H9 (cell line): Measurements from ENCODE around the gene SMAD7. TPM values are rescaled to one million over a fixed set of nuclear protein-coding genes. Genes with fewer than 3 reads are reported as not detected.

Source experiments
- DNase-seq: peaks from one replicate; pipeline ENCODE4 v3.0.0-alpha.2; 2017
- H2AFZ ChIP-seq: one replicate; pipeline ENCODE4 v1.6.1; 2013; ENCODE audit warnings: mild to moderate bottlenecking, low read length, control low read depth, moderate library complexity
- H2AK5ac ChIP-seq: 2 replicates; pipeline ENCODE4 v1.6.1; 2013; ENCODE audit warnings: low read length, control low read depth, mixed read lengths; ENCODE audit not compliant: insufficient read length
- H2BK120ac ChIP-seq: one replicate; pipeline ENCODE4 v1.6.1; 2013; ENCODE audit warnings: low read depth, mild to moderate bottlenecking, low read length, control low read depth, inconsistent platforms; ENCODE audit not compliant: poor library complexity, severe bottlenecking
- H2BK12ac ChIP-seq: 2 replicates; pipeline ENCODE4 v1.6.1; 2013; ENCODE audit warnings: low read length, control low read depth, mixed read lengths, low read depth; ENCODE audit not compliant: insufficient read length
- H2BK15ac ChIP-seq: 2 replicates; pipeline ENCODE4 v1.6.1; 2013; ENCODE audit warnings: low read depth, low read length, control low read depth
- H2BK20ac ChIP-seq: one replicate; pipeline ENCODE4 v1.6.1; 2013; ENCODE audit warnings: low read depth, mild to moderate bottlenecking, low read length, control low read depth, inconsistent platforms; ENCODE audit not compliant: poor library complexity, severe bottlenecking
- H2BK5ac ChIP-seq: 2 replicates; pipeline ENCODE4 v1.6.1; 2013; ENCODE audit warnings: low read length, control low read depth, mixed read lengths; ENCODE audit not compliant: insufficient read length
- H3K14ac ChIP-seq: 2 replicates; pipeline ENCODE4 v1.6.1; 2013; ENCODE audit warnings: low read length, control low read depth; ENCODE audit not compliant: insufficient read depth
- H3K18ac ChIP-seq: 2 replicates; pipeline ENCODE4 v1.6.1; 2013; ENCODE audit warnings: low read depth, mild to moderate bottlenecking, mixed read lengths, low read length, control low read depth; ENCODE audit not compliant: insufficient read length
- H3K23ac ChIP-seq: 2 replicates; pipeline ENCODE4 v1.6.1; 2013; ENCODE audit warnings: low read length, control low read depth, mixed read lengths, low read depth; ENCODE audit not compliant: insufficient read length
- H3K23me2 ChIP-seq: 2 replicates; pipeline ENCODE4 v1.6.1; 2013; ENCODE audit warnings: low read depth, mild to moderate bottlenecking, mixed read lengths, low read length, control low read depth; ENCODE audit not compliant: insufficient read length, poor library complexity, severe bottlenecking
- H3K27ac ChIP-seq: 2 replicates; pipeline ENCODE4 v1.5.1; 2013; ENCODE audit warnings: low read length, control low read depth, mixed read lengths, low read depth; ENCODE audit not compliant: insufficient read length
- H3K27me3 ChIP-seq: 2 replicates; pipeline ENCODE4 v1.6.1; 2013; ENCODE audit warnings: low read length, control low read depth, inconsistent platforms; ENCODE audit not compliant: insufficient read depth
- H3K4ac ChIP-seq: 2 replicates; pipeline ENCODE4 v1.6.1; 2013; ENCODE audit warnings: low read depth, mild to moderate bottlenecking, control low read depth, inconsistent platforms, low read length, moderate library complexity
- H3K4me1 ChIP-seq: 2 replicates; pipeline ENCODE4 v1.6.1; 2013; ENCODE audit warnings: low read length, control low read depth, inconsistent platforms; ENCODE audit not compliant: insufficient read depth
- H3K4me2 ChIP-seq: 2 replicates; pipeline ENCODE4 v1.6.1; 2013; ENCODE audit warnings: low read length, control low read depth, mixed read lengths; ENCODE audit not compliant: insufficient read length, insufficient read depth
- H3K56ac ChIP-seq: 2 replicates; pipeline ENCODE4 v1.6.1; 2013; ENCODE audit warnings: low read depth, mild to moderate bottlenecking, mixed read lengths, low read length, control low read depth; ENCODE audit not compliant: insufficient read length
- H3K79me1 ChIP-seq: 2 replicates; pipeline ENCODE4 v1.6.1; 2013; ENCODE audit warnings: low read depth, mild to moderate bottlenecking, moderate library complexity, low read length, control low read depth, inconsistent platforms; ENCODE audit not compliant: insufficient read depth, poor library complexity, severe bottlenecking
- H3K79me2 ChIP-seq: 2 replicates; pipeline ENCODE4 v1.6.1; 2013; ENCODE audit warnings: low read length, control low read depth, inconsistent platforms; ENCODE audit not compliant: insufficient read depth
- H3K9ac ChIP-seq: 2 replicates; pipeline ENCODE4 v1.6.1; 2013; ENCODE audit warnings: low read length, control low read depth, mixed read lengths; ENCODE audit not compliant: insufficient read length; ENCODE audit errors: extremely low read depth
- H3K9me3 ChIP-seq: one replicate; pipeline ENCODE4 v1.6.1; 2013; ENCODE audit warnings: low read depth, low read length, inconsistent platforms; ENCODE audit not compliant: control insufficient read depth
- H3T11ph ChIP-seq: one replicate; pipeline ENCODE4 v1.6.1; 2013; ENCODE audit warnings: mild to moderate bottlenecking, low read length, control low read depth, inconsistent platforms
- H4K20me1 ChIP-seq: one replicate; pipeline ENCODE4 v1.6.1; 2013; ENCODE audit not compliant: control insufficient read depth, insufficient read length, insufficient read depth
- H4K5ac ChIP-seq: 2 replicates; pipeline ENCODE4 v1.6.1; 2013; ENCODE audit warnings: low read depth, mild to moderate bottlenecking, mixed read lengths, low read length, control low read depth; ENCODE audit not compliant: insufficient read length
- H4K8ac ChIP-seq: replicated peaks from 2 replicates; pipeline ENCODE4 v1.6.1; 2013; ENCODE audit warnings: low read length, control low read depth, mixed read lengths, low read depth; ENCODE audit not compliant: insufficient read length
- H4K91ac ChIP-seq: 2 replicates; pipeline ENCODE4 v1.6.1; 2013; ENCODE audit warnings: low read depth, mild to moderate bottlenecking, moderate library complexity, mixed read lengths, low read length, control low read depth; ENCODE audit not compliant: insufficient read length
- H3K27ac Mint-ChIP-seq, 3 experiments: 2 replicates in 2 of 3; 3 replicates in 1 of 3; pipeline ENCODE4 v1.8.0; 2020 to 2021; ENCODE audit warnings: mixed read lengths in 3 of 3, mild to moderate bottlenecking in 1 of 3, moderate library complexity in 1 of 3
- H3K27me3 Mint-ChIP-seq: 2 replicates; pipeline ENCODE4 v1.8.0; 2021; ENCODE audit warnings: low read depth, mild to moderate bottlenecking, moderate library complexity, mixed read lengths
- H3K36me3 Mint-ChIP-seq, 3 experiments: 2 replicates in 2 of 3; 3 replicates in 1 of 3; pipeline ENCODE4 v1.8.0; 2020 to 2021; ENCODE audit warnings: low read depth in 3 of 3, mixed read lengths in 3 of 3; ENCODE audit not compliant: insufficient read depth in 1 of 3
- H3K4me1 Mint-ChIP-seq, 2 experiments: 2 replicates each; pipeline ENCODE4 v1.8.0; 2020; ENCODE audit warnings: mixed read lengths in 2 of 2
- H3K4me3 Mint-ChIP-seq, 2 experiments: 2 replicates in 1 of 2; 3 replicates in 1 of 2; pipeline ENCODE4 v1.8.0; 2020 to 2021; ENCODE audit warnings: mild to moderate bottlenecking in 2 of 2, mixed read lengths in 2 of 2, moderate library complexity in 1 of 2
- H3K9me3 Mint-ChIP-seq, 2 experiments: 2 replicates in 1 of 2; 3 replicates in 1 of 2; pipeline ENCODE4 v1.8.0; 2020; ENCODE audit warnings: mild to moderate bottlenecking in 2 of 2, mixed read lengths in 2 of 2, moderate library complexity in 1 of 2
- CTCF ChIP-seq: fragments of 200-600 bp; sonication (generic); conservative IDR thresholded peaks from 3 replicates; pipeline ENCODE4 v1.8.0; 2021; ENCODE audit warnings: antibody characterized with exemption, mild to moderate bottlenecking
- WGBS: extraction: QIAGEN DNeasy Blood & Tissue Kit; methylation state at CpG from one replicate; pipeline ENCODE4 v1.1.7; 2013; ENCODE audit warnings: missing lambda C conversion rate, low lambda C conversion rate, mixed read lengths; ENCODE audit not compliant: insufficient read length; ENCODE audit errors: extremely low coverage; 5-methylcytosine and 5-hydroxymethylcytosine counted together
- total RNA-seq: library from RNA; stranded (reverse); gene quantifications from 2 replicates; pipeline ENCODE4 v1.2.1, GENCODE V29; 2021

Gene SMAD7
- total RNA-seq, 1 experiment from 2014 or later, result 27.7 TPM

GRCh38 chr18:48920408-48921038, 30.2 kb downstream of the SMAD7 start:
- no peaks in the 10 kb centered on the region for H3K9me3 ChIP-seq
- no peak overlapping the region for H4K5ac ChIP-seq
- no peak overlapping the region for H2AFZ ChIP-seq
- H3K9ac ChIP-seq, result no peak overlapping the region
- no peaks in the 10 kb centered on the region for H3K9me3 Mint-ChIP-seq
- H3K79me1 ChIP-seq, result no peaks in the 10 kb centered on the region
- no peak overlapping the region for H3K4ac ChIP-seq
- no peak overlapping the region for H4K8ac ChIP-seq
- H4K20me1 ChIP-seq, result no peaks in the 10 kb centered on the region
- H2BK5ac ChIP-seq, result no peak overlapping the region
- no peak overlapping the region for H2AK5ac ChIP-seq
- H3K4me2 ChIP-seq, result no peak overlapping the region
- no peak overlapping the region for H2BK12ac ChIP-seq
- no peak overlapping the region for H2BK15ac ChIP-seq
- H3K27me3 Mint-ChIP-seq, result no peaks in the 10 kb centered on the region; the same call in 1 of the 2 replicates
- no peak overlapping the region for H3T11ph ChIP-seq
- H2BK20ac ChIP-seq, result no peak overlapping the region
- peak; percentile 28 for DNase-seq
- no peaks in the 10 kb centered on the region for H3K27me3 ChIP-seq
- no peak overlapping the region for H3K56ac ChIP-seq
- H3K27ac ChIP-seq, result no peak overlapping the region
- H3K27ac Mint-ChIP-seq, result peak overlapping the region; percentile 22 to 64 (median 26); a peak in 4 of 7 replicates
- H3K23ac ChIP-seq, result no peak overlapping the region
- no peak overlapping the region for H4K91ac ChIP-seq
- no CpG with 5 or more reads among the region's 16 CpGs for WGBS
- H3K79me2 ChIP-seq, result peaks cover 10% of the 10 kb centered on the region; the same call in 1 of the 2 replicates
- no peak for TF ChIP-seq CTCF
- H3K23me2 ChIP-seq, result no peaks in the 10 kb centered on the region
- no peak overlapping the region for H3K14ac ChIP-seq
- peaks cover 7% of the 10 kb centered on the region for H3K4me1 ChIP-seq
- H3K4me3 Mint-ChIP-seq, result no peak overlapping the region
- H3K36me3 Mint-ChIP-seq, result peaks cover 15 to 37% (median 25%) of the 10 kb centered on the region in 3 experiments
- H3K18ac ChIP-seq, result no peak overlapping the region
- peaks cover 33 to 39% of the 10 kb centered on the region in 2 experiments for H3K4me1 Mint-ChIP-seq
- no peak overlapping the region for H2BK120ac ChIP-seq
